Lower lobe of right lung (tissue), 2 donors: ENCODE data around the gene POLR3C. TPM values are rescaled to one million over a fixed set of nuclear protein-coding genes. Genes with fewer than 3 reads are reported as not detected.
"Not testable (repeated sequence)": the region's sequence is repeated elsewhere in the genome, so short reads cannot be mapped to it uniquely, and the experiment has no call there.

Experiments used
- ATAC-seq, 2 donors: fragments of 200-7000 bp; cut with Tn5 transposase; one replicate each; pipeline ENCODE4 v1.9.1; 2020 to 2022; ENCODE audit warnings: mild to moderate bottlenecking in 2 of 2, moderate library complexity in 2 of 2
- DNase-seq: peaks from one replicate; pipeline ENCODE4 v3.0.0-alpha.2; 2020
- H3K27ac ChIP-seq: fragments of 200-600 bp; one replicate; pipeline ENCODE4 v1.8.0; 2022
- H3K27me3 ChIP-seq: fragments of 200-600 bp; one replicate; pipeline ENCODE4 v1.8.0; 2022; ENCODE audit warnings: low read depth
- H3K36me3 ChIP-seq: fragments of 200-600 bp; one replicate; pipeline ENCODE4 v1.8.0; 2022; ENCODE audit warnings: mild to moderate bottlenecking
- H3K4me1 ChIP-seq: fragments of 200-600 bp; one replicate; pipeline ENCODE4 v1.8.0; 2022
- H3K4me3 ChIP-seq: fragments of 200-600 bp; one replicate; pipeline ENCODE4 v1.8.0; 2022; ENCODE audit warnings: mild to moderate bottlenecking
- H3K9me3 ChIP-seq: fragments of 200-600 bp; one replicate; pipeline ENCODE4 v1.8.0; 2022
- CTCF ChIP-seq: fragments of 200-600 bp; IDR thresholded peaks from one replicate; pipeline ENCODE4 v1.8.0; 2022; ENCODE audit warnings: antibody characterized with exemption, mild to moderate bottlenecking
- intact Hi-C: fragments of 100-400 bp; cut with DNase I; formaldehyde crosslinking; loops from one replicate; pipeline ENCODE4 v1.11.0; 2022
- total RNA-seq: library from RNA; stranded (reverse); fragmentation: NEBNext Ultra II Directional; extraction: Animal tissue kit (Norgen Biotek cat#: 25700); gene quantifications from one replicate; pipeline ENCODE4 v1.2.1, GENCODE V29; 2021
- donor health status: DM: no; HTN: yes; CAD: no; lungs with severe emphysema.

The POLR3C gene
- total RNA-seq, 1 donor from 2014 or later = 26.3 TPM

GRCh38 chr1:145806408-145806807, 17.6 kb upstream of the POLR3C start:
- DNase-seq = no peak
- Histone ChIP-seq H3K27me3 (no peaks in the 10 kb centered on the region), H3K4me3 (no peak overlapping the region)

GRCh38 chr1:145806844-145807243, 17.2 kb upstream of the POLR3C start:
- no peak for ATAC-seq

More at GRCh38 chr1:145806408-145806807, 17.6 kb upstream of the POLR3C start:
- no peak for ATAC-seq
- intact Hi-C loops = no loop called here
- no peaks in the 10 kb centered on the region for H3K9me3 ChIP-seq
- no peak for TF ChIP-seq CTCF
- no peaks in the 10 kb centered on the region for H3K36me3 ChIP-seq
- H3K27ac ChIP-seq = no peak overlapping the region
- peaks cover 18% of the 10 kb centered on the region for H3K4me1 ChIP-seq

GRCh38 chr1:145812977-145813810, 10.8 kb upstream of the POLR3C start:
- H3K36me3 ChIP-seq, intact Hi-C loops, H3K27ac ChIP-seq, H3K4me3 ChIP-seq, H3K27me3 ChIP-seq, H3K9me3 ChIP-seq, ATAC-seq, H3K4me1 ChIP-seq, DNase-seq: not testable (repeated sequence)

More at GRCh38 chr1:145806844-145807243, 17.2 kb upstream of the POLR3C start:
- peaks cover 18% of the 10 kb centered on the region for H3K4me1 ChIP-seq
- DNase-seq = no peak
- no peak overlapping the region for H3K27ac ChIP-seq
- no peaks in the 10 kb centered on the region for H3K27me3 ChIP-seq
- H3K4me3 ChIP-seq = no peak overlapping the region
- no peaks in the 10 kb centered on the region for H3K36me3 ChIP-seq
- H3K9me3 ChIP-seq = no peaks in the 10 kb centered on the region
- intact Hi-C loops = no loop called here
- TF ChIP-seq CTCF = no peak

GRCh38 chr1:145818095-145818494, 5.9 kb upstream of the POLR3C start:
- intact Hi-C loops, H3K4me1 ChIP-seq, ATAC-seq, H3K27me3 ChIP-seq, H3K36me3 ChIP-seq, H3K4me3 ChIP-seq, H3K9me3 ChIP-seq, DNase-seq, H3K27ac ChIP-seq: not testable (repeated sequence)

- H3K4me1 ChIP-seq = peaks cover 11% of the 10 kb centered on the region
- DNase-seq, H3K4me3 ChIP-seq, H3K27ac ChIP-seq, H3K9me3 ChIP-seq, H3K27me3 ChIP-seq, intact Hi-C loops: not testable (repeated sequence)
- peaks cover 22% of the 10 kb centered on the region for H3K36me3 ChIP-seq
- ATAC-seq = peak in 1 of 2 donors; percentile 4
These were observed 1.1 kb upstream of the POLR3C start for GRCh38 chr1:145822779-145823331.

GRCh38 chr1:145824499-145824842, 471 bp downstream of the POLR3C start:
- Histone ChIP-seq H3K27ac (peak overlapping the region; percentile 96), H3K4me3 (peak overlapping the region; percentile 83), H3K9me3 (no peaks in the 10 kb centered on the region), H3K27me3 (no peaks in the 10 kb centered on the region), H3K4me1 (peaks cover 11% of the 10 kb centered on the region), H3K36me3 (peaks cover 38% of the 10 kb centered on the region)
- no peak for TF ChIP-seq CTCF
- intact Hi-C loops = no loop called here
- no peak for ATAC-seq
- DNase-seq = no peak

- intact Hi-C loops = no loop called here
- ATAC-seq = no peak
- TF ChIP-seq CTCF = no peak
These were observed 2.0 kb downstream of the POLR3C start for GRCh38 chr1:145826030-145826429.

More at GRCh38 chr1:145826030-145826429, 2.0 kb downstream of the POLR3C start:
- H3K27me3 ChIP-seq = no peaks in the 10 kb centered on the region
- H3K36me3 ChIP-seq = peaks cover 53% of the 10 kb centered on the region
- no peak overlapping the region for H3K4me3 ChIP-seq
- H3K27ac ChIP-seq = no peak overlapping the region
- DNase-seq = no peak
- peaks cover 11% of the 10 kb centered on the region for H3K4me1 ChIP-seq
- H3K9me3 ChIP-seq = no peaks in the 10 kb centered on the region
